Fibroblast of the aortic adventitia (primary cell): ENCODE data around the gene ZSCAN23. TPM values are rescaled to one million over a fixed set of nuclear protein-coding genes. Genes with fewer than 3 reads are reported as not detected.

Source experiments
- DNase-seq: peaks from one replicate; pipeline ENCODE4 v3.0.0-alpha.2; 2010; ENCODE audit warnings: low read depth
- H3K4me3 ChIP-seq: 2 replicates; pipeline ENCODE4 v1.5.1; 2011; ENCODE audit warnings: low read depth, mild to moderate bottlenecking, control low read depth, low read length, moderate library complexity
- small RNA-seq: library from RNA; depleted of rRNA; stranded (forward); fragments of <200 nt; gene quantifications from one replicate; pipeline ENCODE3, GENCODE V24; 2012
- total RNA-seq: library from RNA; depleted of rRNA; stranded (reverse); fragments of >200 nt; gene quantifications from 2 replicates; pipeline ENCODE4 v1.2.3, GENCODE V29; 2012; ENCODE audit warnings: low replicate concordance
- TF ChIP-seq, protein P1 (sequence below): IDR thresholded peaks from 2 replicates; pipeline ENCODE4 v1.5.1; 2011; ENCODE audit warnings: mild to moderate bottlenecking, low read length, control low read depth, inconsistent platforms; ENCODE audit not compliant: insufficient read depth

The ZSCAN23 gene
- total RNA-seq, 1 donor = 6.7 TPM

DNA sequence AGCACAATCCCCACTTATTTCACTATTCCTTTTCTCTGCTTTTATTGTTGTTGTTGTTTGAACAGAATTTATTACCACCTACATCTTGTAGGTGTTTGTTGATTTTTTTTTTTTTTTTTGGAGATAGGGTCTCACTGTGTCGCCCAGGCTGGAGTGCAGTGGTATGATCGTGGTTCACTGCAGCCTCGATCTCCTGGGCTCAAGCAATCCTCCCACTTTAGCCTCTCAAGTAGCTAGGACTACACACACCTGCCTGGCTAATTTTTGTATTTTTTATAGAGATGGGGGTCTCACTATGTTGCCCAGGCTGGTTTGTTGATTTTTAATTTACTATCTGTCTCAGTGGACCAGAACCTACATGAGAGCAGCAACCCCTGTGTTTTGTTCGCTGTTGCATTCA, 47.4 kb downstream of the ZSCAN23 start:
- no peak for DNase-seq
- no peak overlapping the region for H3K4me3 ChIP-seq
- TF ChIP-seq, protein P1, sequence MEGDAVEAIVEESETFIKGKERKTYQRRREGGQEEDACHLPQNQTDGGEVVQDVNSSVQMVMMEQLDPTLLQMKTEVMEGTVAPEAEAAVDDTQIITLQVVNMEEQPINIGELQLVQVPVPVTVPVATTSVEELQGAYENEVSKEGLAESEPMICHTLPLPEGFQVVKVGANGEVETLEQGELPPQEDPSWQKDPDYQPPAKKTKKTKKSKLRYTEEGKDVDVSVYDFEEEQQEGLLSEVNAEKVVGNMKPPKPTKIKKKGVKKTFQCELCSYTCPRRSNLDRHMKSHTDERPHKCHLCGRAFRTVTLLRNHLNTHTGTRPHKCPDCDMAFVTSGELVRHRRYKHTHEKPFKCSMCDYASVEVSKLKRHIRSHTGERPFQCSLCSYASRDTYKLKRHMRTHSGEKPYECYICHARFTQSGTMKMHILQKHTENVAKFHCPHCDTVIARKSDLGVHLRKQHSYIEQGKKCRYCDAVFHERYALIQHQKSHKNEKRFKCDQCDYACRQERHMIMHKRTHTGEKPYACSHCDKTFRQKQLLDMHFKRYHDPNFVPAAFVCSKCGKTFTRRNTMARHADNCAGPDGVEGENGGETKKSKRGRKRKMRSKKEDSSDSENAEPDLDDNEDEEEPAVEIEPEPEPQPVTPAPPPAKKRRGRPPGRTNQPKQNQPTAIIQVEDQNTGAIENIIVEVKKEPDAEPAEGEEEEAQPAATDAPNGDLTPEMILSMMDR = no peak

DNA sequence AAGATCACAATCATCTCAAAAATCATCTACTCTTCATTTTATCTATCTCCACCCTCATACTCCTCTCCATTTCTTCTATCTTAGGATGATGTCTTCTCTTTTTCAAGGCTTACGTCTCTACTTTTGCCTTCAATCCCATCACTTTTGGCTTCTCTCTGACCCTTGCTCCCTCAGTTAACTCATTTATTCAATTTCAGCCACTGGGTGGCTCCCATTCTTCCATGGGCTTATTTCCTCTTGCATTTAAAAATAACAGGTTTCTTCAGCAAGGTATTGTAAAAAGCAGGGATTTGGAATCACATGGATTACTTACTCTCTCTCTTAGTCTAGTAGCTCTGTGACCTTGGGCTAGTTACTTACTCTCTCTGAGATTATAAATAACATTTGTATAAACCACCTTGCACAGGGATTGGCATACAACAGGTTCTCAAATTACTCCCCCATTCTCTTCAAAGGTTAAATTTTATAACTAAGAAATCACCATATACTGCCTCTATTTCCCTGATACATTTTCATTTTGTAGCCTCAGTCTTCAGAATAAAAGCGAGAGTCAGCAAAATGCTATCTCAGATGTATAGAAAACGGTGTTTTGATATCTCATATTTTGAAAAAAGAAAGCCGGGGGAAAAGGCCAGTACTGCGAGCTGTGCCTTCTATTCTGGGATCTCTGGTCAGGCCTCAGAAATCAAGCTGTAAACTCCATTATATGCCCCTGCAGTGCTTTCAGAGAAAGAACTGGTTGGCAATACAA, 49.2 kb downstream of the ZSCAN23 start:
- TF ChIP-seq, protein P1 = peak; percentile 40
- H3K4me3 ChIP-seq = no peak overlapping the region
- peak; percentile 26 for DNase-seq

DNA sequence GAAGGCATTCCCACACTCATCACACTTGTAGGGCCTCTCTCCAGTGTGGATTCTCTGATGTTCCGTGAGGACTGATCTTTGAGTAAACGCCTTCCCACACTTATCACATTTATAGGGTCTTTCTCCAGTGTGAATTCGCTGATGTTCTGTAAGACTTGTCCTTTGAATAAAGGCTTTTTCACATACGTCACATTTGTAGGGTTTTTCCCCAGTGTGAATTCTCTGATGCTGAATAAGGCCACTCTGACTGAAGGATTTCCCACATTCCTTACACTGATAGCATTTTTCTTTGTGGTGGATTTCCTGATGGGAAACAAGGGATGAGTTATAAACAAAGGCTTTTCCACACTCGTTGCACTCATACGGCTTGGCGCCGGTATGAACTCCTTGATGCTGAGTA, 52.6 kb downstream of the ZSCAN23 start:
- no peak overlapping the region for H3K4me3 ChIP-seq
- DNase-seq = no peak
- TF ChIP-seq, protein P1 = no peak

DNA sequence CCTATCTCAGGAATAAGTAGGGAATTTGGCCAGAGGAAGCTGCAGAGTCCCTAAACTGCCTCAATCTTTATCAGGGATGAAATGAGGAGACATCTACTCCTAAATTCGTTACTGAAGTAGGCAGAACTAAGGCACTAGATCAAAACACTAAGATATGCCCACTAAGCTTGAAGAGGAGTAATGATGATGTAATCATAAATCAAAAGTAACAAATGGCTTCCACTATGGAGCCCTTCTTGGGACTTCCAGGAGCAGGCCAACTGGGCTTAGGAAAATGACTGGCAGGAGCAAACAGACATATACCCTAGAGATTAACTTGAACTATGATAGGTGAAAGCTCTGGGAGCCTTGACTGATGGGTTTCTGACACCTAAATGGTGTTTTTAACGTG, 59.2 kb downstream of the ZSCAN23 start:
- DNase-seq = no peak
- TF ChIP-seq, protein P1 = no peak
- no peak overlapping the region for H3K4me3 ChIP-seq

DNA sequence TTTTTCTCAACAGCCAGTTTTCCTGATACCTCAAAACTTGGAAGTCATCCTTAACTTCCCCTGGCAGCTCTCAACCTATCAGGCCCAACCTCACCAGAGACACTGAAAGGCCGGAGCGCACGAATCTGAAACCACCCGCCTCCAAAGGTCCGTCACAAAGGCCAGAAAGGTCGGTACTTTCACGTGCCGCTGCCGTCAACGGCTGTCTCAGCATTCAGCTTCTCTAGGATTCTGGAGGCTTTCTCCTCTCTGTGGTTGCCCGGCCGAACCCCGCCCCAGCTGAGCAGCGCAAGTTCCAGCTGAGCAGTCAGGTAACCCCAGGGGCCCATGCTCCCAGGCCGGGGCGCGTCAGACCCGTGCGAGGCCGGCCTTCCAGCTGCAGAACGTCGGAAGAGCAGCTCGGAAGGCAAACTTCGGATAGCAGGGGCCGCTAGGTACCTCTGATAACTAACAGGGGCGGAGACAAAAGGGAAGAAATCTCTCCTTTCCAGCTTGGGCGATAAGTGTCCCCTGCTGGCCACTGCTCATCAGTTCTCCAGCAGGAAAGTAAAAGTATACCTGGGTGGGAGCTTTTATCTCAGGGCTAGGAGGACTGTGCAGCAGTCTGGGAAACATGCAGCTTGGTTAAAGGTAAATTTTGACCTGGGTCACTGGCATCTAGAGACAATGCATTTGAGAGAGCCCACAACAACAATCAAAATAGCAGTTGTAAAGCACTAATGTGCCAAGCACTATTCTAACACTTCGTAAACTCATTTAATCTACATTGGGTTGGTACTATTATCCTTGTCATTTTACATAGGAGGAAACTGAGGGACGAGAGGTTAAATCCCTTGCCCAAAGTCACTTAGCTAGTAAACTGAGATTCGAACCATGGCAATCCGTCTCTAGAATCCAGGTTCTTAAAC, 59.8 kb downstream of the ZSCAN23 start:
- H3K4me3 ChIP-seq = peak overlapping the region; percentile 61
- TF ChIP-seq, protein P1 = peak; percentile 49
- DNase-seq = peak; percentile 82

Small RNAs within 50 kb of the gene (small RNA-seq; reads per million reads assigned to genes)
- gene RNU2-45P = not detected

Other genes starting within 250 kb of the ZSCAN23 start
- 10.8 and 12.2 TPM in 2 replicates for gene ZSCAN9, start 218.2 kb downstream of the ZSCAN23 start, total RNA-seq
- 5.9 and 8.3 TPM in 2 replicates for gene ZKSCAN4, start 191.2 kb downstream of the ZSCAN23 start, total RNA-seq
- gene NKAPL, start 184.2 kb downstream of the ZSCAN23 start, total RNA-seq = 1.3 and 1.9 TPM in 2 replicates
- gene ZSCAN26, start 176.3 kb downstream of the ZSCAN23 start, total RNA-seq = 8.7 and 20.8 TPM in 2 replicates
- gene PGBD1, start 161.9 kb downstream of the ZSCAN23 start, total RNA-seq = 7.7 and 8.1 TPM in 2 replicates
- 13.9 and 31.2 TPM in 2 replicates for gene ZSCAN31, start 107.3 kb downstream of the ZSCAN23 start, total RNA-seq
- gene ZKSCAN3, start 93.5 kb downstream of the ZSCAN23 start, total RNA-seq = 2.6 and 3.6 TPM in 2 replicates
- 6.5 and 11.0 TPM in 2 replicates for gene ZSCAN12, start 43.7 kb downstream of the ZSCAN23 start, total RNA-seq
- not detected in 2 replicates for gene GPX6, start 72.3 kb upstream of the ZSCAN23 start, total RNA-seq
- not detected in 2 replicates for gene GPX5, start 82.4 kb upstream of the ZSCAN23 start, total RNA-seq